HG03280 (cell line): ENCODE data around the gene CPVL.
"Not testable (repeated sequence)": the region's sequence is repeated elsewhere in the genome, so short reads cannot be mapped to it uniquely, and the experiment has no call there.

Experiments used
- ATAC-seq: cut with Tn5 transposase; IDR thresholded peaks from one replicate; pipeline ENCODE4 v1.9.1; 2021; ENCODE audit warnings: mild to moderate bottlenecking, moderate library complexity; ENCODE audit not compliant: unreplicated experiment

CPVL gene

DNA sequence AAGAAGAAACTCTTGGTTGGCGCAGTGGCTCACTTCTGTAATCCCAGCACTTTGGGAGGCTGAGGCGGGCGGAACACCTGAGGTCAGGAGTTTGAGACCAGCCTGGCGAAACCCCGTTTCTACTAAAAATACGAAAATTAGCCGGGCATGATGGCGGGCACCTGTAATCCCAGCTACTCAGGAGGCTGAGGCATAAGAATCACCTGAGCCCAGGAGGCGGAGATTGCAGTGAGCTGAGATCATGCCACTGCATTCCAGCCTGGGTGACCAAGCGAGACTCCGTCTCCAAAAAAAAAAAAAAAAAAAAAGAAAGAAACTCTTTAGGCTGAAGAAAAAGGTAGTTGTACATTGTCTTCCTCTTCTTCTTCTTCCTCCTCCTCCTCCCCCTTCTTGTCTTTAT lies 53.2 kb downstream of the CPVL start:
- not testable (repeated sequence) for ATAC-seq

DNA sequence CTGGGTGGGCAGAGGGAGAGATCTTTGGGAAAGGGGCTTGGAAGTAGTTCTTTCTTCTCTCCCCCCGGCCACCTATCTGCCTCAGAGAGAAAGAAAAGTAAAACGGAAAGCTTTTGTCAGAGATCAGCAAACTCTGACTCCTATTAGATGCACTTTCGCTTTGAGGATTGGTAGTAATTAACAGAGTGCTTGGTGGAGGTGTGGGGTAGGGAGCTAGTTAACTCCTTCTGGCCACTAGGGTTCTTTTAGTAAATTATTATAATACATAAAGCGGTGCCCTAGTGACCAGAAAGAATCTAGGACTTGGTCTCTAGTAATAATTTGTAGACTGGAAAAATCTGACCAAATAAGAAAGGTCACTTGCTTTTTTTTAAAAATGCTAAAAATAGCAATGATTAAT lies 54.6 kb downstream of the CPVL start:
- ATAC-seq, result no peak

DNA sequence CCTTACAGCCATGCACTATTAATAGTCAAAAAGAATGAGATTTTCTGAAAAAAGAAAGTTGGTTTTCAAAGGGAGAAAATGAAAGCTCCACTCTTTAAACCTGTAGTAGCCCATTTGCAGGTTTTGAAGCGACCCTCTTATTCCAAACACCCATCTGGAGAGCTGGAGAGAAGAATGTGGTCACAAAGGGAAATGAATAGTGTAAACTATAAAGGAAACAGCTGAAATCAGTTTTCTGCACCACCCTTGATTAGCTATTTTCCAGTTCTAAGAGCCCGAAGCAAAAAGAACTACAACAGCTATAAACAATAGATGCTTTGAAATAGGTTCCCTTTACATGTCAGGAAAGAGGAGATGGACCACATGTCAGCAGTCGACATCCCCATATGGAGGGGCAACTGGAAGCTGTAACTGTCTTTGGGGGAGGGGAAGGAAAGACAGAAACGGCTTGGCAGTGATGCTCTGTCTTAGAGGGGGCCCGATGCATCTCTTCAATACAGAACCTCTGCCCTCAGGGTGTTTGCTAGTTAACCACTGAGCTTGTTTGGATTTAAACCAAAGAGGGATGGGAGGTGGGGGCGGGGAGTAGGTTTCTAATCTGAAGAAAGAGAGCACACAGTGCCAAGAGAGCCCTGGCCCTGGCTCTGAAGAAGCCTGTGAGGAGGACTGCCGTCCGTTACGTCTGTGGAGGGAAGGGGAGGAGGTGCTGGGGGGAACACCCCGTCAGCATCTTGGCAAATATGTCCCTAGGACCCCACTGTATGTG lies 55.3 kb downstream of the CPVL start:
- ATAC-seq, result no peak

DNA sequence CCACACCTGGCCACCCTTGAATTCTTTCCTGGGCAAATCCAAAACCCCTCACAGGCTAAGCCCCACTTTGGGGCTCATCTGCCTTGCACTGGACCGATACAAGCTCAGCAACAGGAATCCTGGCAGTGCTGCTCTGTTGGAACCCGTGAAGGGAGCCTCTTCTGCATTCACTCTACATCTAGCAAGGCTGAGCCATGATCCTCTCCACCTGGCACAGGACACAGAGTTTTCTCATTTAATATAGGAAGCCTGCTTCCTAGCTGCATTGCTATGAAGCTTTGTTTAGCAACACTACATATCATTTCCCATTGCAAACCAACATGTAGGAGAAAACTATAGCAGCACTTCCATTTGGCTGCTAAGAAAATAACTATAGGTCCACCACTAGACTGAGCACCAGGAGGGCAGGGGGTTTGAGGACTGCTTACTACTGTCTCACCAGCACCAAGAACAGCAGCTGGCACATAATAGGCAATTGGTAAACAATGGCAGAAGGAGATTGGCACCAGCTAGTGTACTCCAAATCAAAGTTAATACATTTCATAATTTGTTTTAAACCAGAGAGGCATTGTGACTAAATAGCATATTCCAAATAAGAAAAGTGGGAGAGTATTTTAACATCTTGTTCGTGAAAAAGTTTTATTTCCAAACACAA lies 56.1 kb downstream of the CPVL start:
- ATAC-seq, result no peak

GRCh38 chr7:29087840-29088170 lies 58.5 kb downstream of the CPVL start:
- ATAC-seq, result no peak

DNA sequence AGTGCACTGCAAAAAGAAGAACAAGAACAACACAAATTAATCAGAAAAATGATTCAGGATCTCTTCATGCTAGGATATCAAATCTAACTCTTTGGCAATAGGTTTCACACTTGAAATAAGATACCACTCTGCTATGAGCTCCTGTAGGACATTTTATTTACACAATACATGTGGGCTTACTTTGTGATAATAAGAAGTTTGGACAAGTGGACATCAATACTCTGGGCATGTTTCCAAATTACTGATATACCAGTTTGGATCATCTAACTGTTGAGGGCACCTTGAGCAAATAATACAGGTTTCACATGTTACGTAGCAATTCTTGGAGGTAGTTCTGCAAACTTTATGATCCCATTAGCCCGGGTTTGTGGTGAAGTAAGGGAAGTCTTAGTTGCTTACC lies 59.8 kb downstream of the CPVL start:
- ATAC-seq, result no peak

DNA sequence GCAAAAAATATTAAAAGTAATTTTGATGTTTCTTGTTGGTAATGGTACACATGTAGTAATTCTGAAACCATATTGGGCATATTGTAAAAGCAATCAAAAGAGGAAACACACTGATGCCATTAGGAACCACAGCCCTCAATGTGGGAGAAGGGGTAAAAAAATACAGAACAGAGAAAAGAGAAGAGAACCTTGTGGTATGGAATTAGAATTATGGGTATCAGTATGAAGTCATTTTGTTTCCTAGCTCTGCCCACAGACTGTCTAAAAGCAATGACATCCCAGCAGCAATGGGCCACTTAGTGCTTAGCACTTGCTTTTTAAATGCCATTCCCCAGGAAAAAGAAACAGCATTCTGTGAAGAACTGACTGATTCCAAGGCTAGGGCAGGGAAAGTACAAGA lies 61.5 kb downstream of the CPVL start:
- ATAC-seq, result no peak

GRCh38 chr7:29080803-29081202 lies 65.5 kb downstream of the CPVL start:
- ATAC-seq, result no peak

DNA sequence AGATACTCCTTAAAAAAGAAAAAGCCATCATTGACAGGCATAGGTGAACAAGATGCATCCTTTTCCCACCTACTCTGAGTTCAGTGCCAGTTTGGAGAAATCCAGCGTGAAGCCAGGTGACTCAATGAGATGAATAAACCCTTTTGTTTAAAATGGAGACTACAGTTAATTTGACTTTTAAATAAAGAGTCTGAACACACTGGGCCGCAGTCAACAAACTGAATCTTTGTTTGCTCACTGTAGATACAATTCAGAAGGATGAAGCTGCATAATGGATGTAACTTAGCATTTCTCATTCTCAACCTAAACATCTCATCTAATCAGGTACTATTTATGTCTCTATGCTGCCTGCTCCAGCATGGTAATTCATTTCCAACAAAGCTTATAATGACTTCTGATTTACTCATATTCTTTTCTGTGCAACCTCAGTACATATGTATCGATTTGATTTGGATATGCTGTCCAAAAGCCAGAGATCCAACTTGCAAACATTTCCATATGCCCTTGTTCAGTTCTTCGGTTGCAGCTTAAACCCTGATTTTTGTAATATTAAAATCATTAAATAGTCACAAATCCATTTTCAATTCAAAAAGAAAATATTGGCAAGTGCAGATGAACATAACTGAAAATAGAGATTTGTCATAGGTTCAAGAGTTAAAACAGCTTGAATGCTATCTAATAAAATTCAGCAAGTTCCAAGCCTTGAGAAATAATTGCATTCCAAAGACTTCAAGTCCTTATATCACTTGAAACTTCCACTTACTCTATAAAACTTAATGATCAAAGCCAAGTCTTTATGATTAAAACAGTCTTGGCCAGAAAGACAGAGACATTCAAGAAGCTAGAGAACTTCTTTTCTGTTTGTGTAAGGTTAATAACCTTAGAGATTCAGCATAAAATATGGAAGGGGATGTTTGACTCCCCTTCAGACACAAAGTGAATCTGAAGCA lies 67.8 kb downstream of the CPVL start:
- ATAC-seq, result no peak

DNA sequence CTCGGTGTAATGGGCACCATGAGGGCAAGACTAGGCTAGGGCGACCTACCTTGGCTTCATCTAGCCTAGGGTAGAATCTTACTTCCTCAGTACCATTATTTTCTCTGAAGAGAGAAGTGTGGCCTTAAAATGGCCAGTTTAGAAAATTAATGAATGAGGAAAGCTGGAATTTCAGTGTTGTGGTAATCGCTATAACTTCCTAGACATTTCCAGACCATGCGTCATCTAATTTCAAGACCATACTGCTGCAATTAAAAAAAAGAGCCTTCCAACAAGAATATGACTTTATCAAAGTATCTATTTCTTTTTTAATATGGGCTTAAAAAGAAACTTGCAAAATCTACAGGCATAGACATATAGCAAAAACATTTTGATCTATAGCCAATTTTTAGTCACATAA lies 68.5 kb downstream of the CPVL start:
- no peak for ATAC-seq

DNA sequence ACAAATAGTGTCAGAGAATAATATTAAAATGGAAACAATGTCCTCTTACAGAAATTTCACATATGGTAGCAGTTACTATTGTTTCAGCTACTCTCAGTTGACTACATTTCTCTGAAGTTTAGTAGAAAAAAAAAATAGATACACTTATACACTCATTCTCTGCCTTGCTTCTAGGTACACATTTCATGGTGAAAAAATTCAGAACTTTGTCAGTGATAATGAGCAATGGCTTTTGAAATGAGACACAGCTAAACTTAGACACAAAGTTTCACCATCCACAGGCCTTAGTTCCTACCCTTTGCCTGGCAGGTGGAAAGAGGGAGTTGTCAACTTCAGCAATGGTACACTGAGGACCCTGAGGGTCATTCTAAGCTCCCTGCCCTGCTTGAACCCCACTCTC lies 69.2 kb downstream of the CPVL start:
- ATAC-seq, result no peak

GRCh38 chr7:29076631-29077030 lies 69.7 kb downstream of the CPVL start:
- ATAC-seq, result no peak

GRCh38 chr7:29075606-29076005 lies 70.7 kb downstream of the CPVL start:
- ATAC-seq, result no peak

GRCh38 chr7:29071203-29071874 lies 75.0 kb downstream of the CPVL start:
- no peak for ATAC-seq

GRCh38 chr7:29066641-29067040 lies 79.7 kb downstream of the CPVL start:
- no peak for ATAC-seq

DNA sequence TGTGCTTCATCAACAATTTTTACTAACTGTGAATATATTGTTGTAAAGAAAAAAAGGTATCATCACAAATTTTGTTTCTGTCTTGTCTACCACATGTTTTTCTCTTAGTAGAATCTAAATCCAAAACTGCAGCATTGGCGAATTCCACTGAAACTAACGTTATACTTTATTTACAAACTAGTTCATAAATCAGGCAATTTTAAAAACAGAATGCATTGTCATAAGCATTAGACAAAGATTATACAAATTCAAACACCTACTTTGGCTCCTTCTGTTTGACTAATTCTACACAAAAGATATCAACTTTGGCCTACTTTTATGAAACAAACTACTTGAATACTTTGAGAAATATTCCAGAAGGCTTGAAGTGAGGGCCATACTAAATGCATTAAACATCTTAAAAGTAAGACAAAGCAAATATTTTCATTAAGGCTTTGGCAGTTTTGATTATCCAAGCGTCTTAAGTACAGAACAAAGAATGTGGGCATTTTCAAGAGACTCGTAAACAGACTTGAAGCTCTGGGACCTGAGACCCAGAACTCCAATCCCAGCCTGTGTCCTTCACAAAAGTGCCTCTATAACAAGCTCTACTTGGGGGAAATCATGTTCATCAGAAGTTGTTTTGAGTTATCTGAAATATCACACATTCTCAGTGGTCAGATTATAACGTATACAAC lies 81.0 kb downstream of the CPVL start:
- ATAC-seq, result no peak

- ATAC-seq, result no peak
These were observed 82.5 kb downstream of the CPVL start for GRCh38 chr7:29063872-29064271.

DNA sequence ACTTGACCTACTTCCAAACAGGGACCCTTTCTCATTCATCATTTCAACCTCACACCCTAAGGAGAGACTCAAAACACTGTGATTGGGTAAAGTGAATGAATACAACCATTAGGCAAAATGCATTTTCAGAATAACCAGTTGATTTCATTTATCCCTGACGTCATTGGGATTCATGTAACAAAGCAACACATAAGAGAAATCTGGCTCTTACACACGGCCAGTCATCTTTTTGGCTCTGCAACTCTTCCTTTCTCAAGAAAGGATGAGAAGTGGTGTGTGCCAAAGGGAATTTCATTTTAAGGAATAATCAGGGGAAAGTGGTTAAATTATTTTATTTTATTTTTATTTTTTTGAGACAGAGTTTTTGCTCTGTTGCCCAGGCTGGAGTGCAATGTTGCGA lies 83.1 kb downstream of the CPVL start:
- ATAC-seq, result no peak

DNA sequence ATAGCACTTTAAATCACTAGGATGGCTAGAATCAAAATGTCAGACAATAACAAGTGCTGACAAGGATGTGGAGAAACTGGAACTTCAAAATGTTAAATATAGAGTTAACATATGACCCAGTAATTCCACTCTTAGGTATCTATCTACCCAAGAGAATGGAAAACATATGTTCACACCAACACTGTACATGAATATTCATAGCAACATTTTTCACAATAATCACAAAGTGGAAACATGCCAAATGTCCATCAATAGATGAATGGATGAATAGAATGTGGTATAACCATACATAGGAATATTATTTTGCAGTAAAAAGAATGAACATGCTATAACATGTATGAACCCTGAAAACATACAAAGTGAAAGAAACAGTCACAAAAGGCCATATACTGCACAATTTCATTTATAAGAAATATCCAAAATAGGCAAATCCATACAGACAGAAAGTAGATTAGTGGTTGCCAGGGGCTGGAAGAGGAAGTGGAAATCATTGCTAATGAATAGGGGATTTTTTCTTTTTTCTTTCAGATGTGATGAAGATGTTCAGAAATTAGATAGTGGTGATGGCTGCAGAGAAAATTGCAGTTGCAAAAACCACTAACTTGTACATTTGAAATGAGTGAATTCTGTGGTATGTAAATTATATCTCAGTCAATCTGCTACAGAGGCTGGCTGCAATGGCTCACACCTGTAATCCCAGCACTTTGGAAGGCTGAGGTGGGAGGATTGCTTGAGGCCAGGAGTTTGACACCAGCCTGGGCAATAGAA lies 93.0 kb downstream of the CPVL start:
- ATAC-seq, result no peak

GRCh38 chr7:29046978-29047377 lies 99.4 kb downstream of the CPVL start:
- ATAC-seq, result no peak
